ENCODE measurements around the gene PDE6D. TPM values are rescaled to one million over a fixed set of nuclear protein-coding genes. Genes with fewer than 3 reads are reported as not detected.

Gene PDE6D
- total RNA-seq, 4 donors from 2014 or later = 11.7 to 22.6 (median 17.6) TPM

GRCh38 chr2:231727621-231728020 is 53.5 kb downstream of the PDE6D start:
- Histone ChIP-seq H3K27ac (no peak overlapping the region), H3K4me1 (no peaks in the 10 kb centered on the region), H3K4me3 (no peak overlapping the region), H3K27me3 (no peaks in the 10 kb centered on the region), H3K9me3 (no peaks in the 10 kb centered on the region), H3K36me3 (peaks cover 0 to under 1% of the 10 kb centered on the region in 2 donors)
- no peak for TF ChIP-seq POLR2A (IDR thresholded peaks at IDR 0.05)
- TF ChIP-seq, protein P1, sequence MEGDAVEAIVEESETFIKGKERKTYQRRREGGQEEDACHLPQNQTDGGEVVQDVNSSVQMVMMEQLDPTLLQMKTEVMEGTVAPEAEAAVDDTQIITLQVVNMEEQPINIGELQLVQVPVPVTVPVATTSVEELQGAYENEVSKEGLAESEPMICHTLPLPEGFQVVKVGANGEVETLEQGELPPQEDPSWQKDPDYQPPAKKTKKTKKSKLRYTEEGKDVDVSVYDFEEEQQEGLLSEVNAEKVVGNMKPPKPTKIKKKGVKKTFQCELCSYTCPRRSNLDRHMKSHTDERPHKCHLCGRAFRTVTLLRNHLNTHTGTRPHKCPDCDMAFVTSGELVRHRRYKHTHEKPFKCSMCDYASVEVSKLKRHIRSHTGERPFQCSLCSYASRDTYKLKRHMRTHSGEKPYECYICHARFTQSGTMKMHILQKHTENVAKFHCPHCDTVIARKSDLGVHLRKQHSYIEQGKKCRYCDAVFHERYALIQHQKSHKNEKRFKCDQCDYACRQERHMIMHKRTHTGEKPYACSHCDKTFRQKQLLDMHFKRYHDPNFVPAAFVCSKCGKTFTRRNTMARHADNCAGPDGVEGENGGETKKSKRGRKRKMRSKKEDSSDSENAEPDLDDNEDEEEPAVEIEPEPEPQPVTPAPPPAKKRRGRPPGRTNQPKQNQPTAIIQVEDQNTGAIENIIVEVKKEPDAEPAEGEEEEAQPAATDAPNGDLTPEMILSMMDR (IDR thresholded peaks at IDR 0.05 in 4 of 5, conservative IDR thresholded peaks at IDR 0.05 in 1 of 5) = no peak
- ATAC-seq = no peak
- DNase-seq = no peak
- intact Hi-C loops (cut with DNase I; ENCODE audit: low total_unique reads) (no loop called here), in situ Hi-C loops (cut with MboI; ENCODE audit: low sequenced_read_pairs in 4 of 4) (no loop called here)

- H3K4me3 ChIP-seq = no peak overlapping the region
- in situ Hi-C loops (cut with MboI; ENCODE audit: low sequenced_read_pairs in 4 of 4) = no loop called here
- no peaks in the 10 kb centered on the region for H3K36me3 ChIP-seq
- no peak overlapping the region for H3K27ac ChIP-seq
- H3K9me3 ChIP-seq = no peaks in the 10 kb centered on the region
- TF ChIP-seq, protein P1 (IDR thresholded peaks at IDR 0.05 in 4 of 5, conservative IDR thresholded peaks at IDR 0.05 in 1 of 5) = no peak
- no peak for TF ChIP-seq POLR2A (IDR thresholded peaks at IDR 0.05)
- ATAC-seq (no peak), DNase-seq (no peak)
- no peaks in the 10 kb centered on the region for H3K27me3 ChIP-seq
- H3K4me1 ChIP-seq = no peaks in the 10 kb centered on the region
- intact Hi-C loops (cut with DNase I; ENCODE audit: low total_unique reads) = no loop called here
Measured at GRCh38 chr2:231726276-231726675, 54.8 kb downstream of the PDE6D start.

- TF ChIP-seq, protein P1 (IDR thresholded peaks at IDR 0.05 in 4 of 5, conservative IDR thresholded peaks at IDR 0.05 in 1 of 5) = no peak
- TF ChIP-seq POLR2A (IDR thresholded peaks at IDR 0.05) = no peak
- in situ Hi-C loops (cut with MboI; ENCODE audit: low sequenced_read_pairs in 4 of 4) = no loop called here
- no peaks in the 10 kb centered on the region for H3K4me1 ChIP-seq
- H3K27ac ChIP-seq = no peak overlapping the region
- DNase-seq (no peak), ATAC-seq (no peak)
- H3K27me3 ChIP-seq = no peaks in the 10 kb centered on the region
- no peak overlapping the region for H3K4me3 ChIP-seq
- intact Hi-C loops (cut with DNase I; ENCODE audit: low total_unique reads) = no loop called here
- no peaks in the 10 kb centered on the region for H3K9me3 ChIP-seq
- no peaks in the 10 kb centered on the region for H3K36me3 ChIP-seq
Measured at GRCh38 chr2:231725476-231725875, 55.6 kb downstream of the PDE6D start.

- Histone ChIP-seq H3K27ac (no peak overlapping the region), H3K9me3 (no peaks in the 10 kb centered on the region), H3K27me3 (no peaks in the 10 kb centered on the region), H3K4me1 (peaks cover 0 to 4% of the 10 kb centered on the region in 2 donors), H3K4me3 (no peak overlapping the region), H3K36me3 (no peaks in the 10 kb centered on the region)
- no peak for ATAC-seq
- no peak for TF ChIP-seq POLR2A (IDR thresholded peaks at IDR 0.05)
- TF ChIP-seq, protein P1 (IDR thresholded peaks at IDR 0.05 in 4 of 5, conservative IDR thresholded peaks at IDR 0.05 in 1 of 5) = no peak
- in situ Hi-C loops (cut with MboI; ENCODE audit: low sequenced_read_pairs in 4 of 4) (no loop called here), intact Hi-C loops (cut with DNase I; ENCODE audit: low total_unique reads) (no loop called here)
- DNase-seq = no peak
Measured at GRCh38 chr2:231722721-231723307, 58.3 kb downstream of the PDE6D start.

Measured in gastrocnemius medialis (tissue), 4 donors.